PC-3 (cell line): ENCODE results near the gene DEFB110.

Source experiments
- CTCF ChIP-seq: fragments of 300-600 bp; sonication (generic); conservative IDR thresholded peaks from 2 replicates; pipeline ENCODE4 v1.5.1; 2017; ENCODE audit warnings: antibody characterized with exemption, low read depth, mild to moderate bottlenecking, low read length
- EZH2 ChIP-seq: fragments of 300-600 bp; sonication (generic); IDR thresholded peaks from one replicate; pipeline ENCODE4 v1.6.1; 2017; ENCODE audit warnings: antibody characterized with exemption, mild to moderate bottlenecking, low read length; ENCODE audit not compliant: unreplicated experiment
- EZH2phosphoT487 ChIP-seq: fragments of 300-600 bp; sonication (generic); IDR thresholded peaks from 2 replicates; pipeline ENCODE4 v1.6.1; 2018; ENCODE audit warnings: mild to moderate bottlenecking, antibody characterized with exemption, low read length, borderline replicate concordance

GRCh38 chr6:50056242-50056641 is 34.4 kb upstream of the DEFB110 start:
- no peak for TF ChIP-seq CTCF
- TF ChIP-seq EZH2, result no peak
- TF ChIP-seq EZH2phosphoT487, result no peak
